Progenitor cell of endocrine pancreas (in vitro differentiated cells): ENCODE results near the gene XCR1. TPM values are rescaled to one million over a fixed set of nuclear protein-coding genes. Genes with fewer than 3 reads are reported as not detected.

Experiments
- DNase-seq: peaks from one replicate; pipeline ENCODE4 v3.0.0; 2021; ENCODE audit warnings: low spot score; ENCODE audit not compliant: unreplicated experiment
- H3K27ac Mint-ChIP-seq: 2 replicates; pipeline ENCODE4 v1.8.0; 2021; ENCODE audit warnings: mild to moderate bottlenecking, moderate library complexity, mixed read lengths
- H3K27me3 Mint-ChIP-seq: 2 replicates; pipeline ENCODE4 v1.8.0; 2021; ENCODE audit warnings: mixed read lengths
- H3K36me3 Mint-ChIP-seq: 2 replicates; pipeline ENCODE4 v1.8.0; 2022; ENCODE audit warnings: mixed read lengths; ENCODE audit not compliant: insufficient read depth
- H3K4me1 Mint-ChIP-seq: 2 replicates; pipeline ENCODE4 v1.8.0; 2021; ENCODE audit warnings: low read depth, mixed read lengths
- H3K4me3 Mint-ChIP-seq: 2 replicates; pipeline ENCODE4 v1.8.0; 2021; ENCODE audit warnings: low read depth, mild to moderate bottlenecking, moderate library complexity, mixed read lengths
- H3K9me3 Mint-ChIP-seq: 2 replicates; pipeline ENCODE4 v1.8.0; 2021; ENCODE audit warnings: low read depth, mixed read lengths
- CTCF ChIP-seq: fragments of 200-600 bp; sonication (generic); IDR thresholded peaks from one replicate; pipeline ENCODE4 v1.5.0; 2021; ENCODE audit warnings: antibody characterized with exemption, mild to moderate bottlenecking; ENCODE audit not compliant: unreplicated experiment
- total RNA-seq: library from RNA; stranded (reverse); gene quantifications from 2 replicates; pipeline ENCODE4 v1.2.1, GENCODE V29; 2021

Gene XCR1
- total RNA-seq, 1 donor from 2014 or later: not detected

GRCh38 chr3:46070595-46071093, 43.4 kb upstream of the XCR1 start:
- no peaks in the 10 kb centered on the region for H3K9me3 Mint-ChIP-seq
- H3K27me3 Mint-ChIP-seq: no peaks in the 10 kb centered on the region

GRCh38 chr3:46068501-46068900, 41.2 kb upstream of the XCR1 start:
- H3K27ac Mint-ChIP-seq: no peak overlapping the region
- DNase-seq: no peak
- no peak for TF ChIP-seq CTCF
- no peaks in the 10 kb centered on the region for H3K9me3 Mint-ChIP-seq
- H3K27me3 Mint-ChIP-seq: no peaks in the 10 kb centered on the region
- no peaks in the 10 kb centered on the region for H3K36me3 Mint-ChIP-seq
- no peaks in the 10 kb centered on the region for H3K4me1 Mint-ChIP-seq
- no peak overlapping the region for H3K4me3 Mint-ChIP-seq

More at GRCh38 chr3:46070595-46071093, 43.4 kb upstream of the XCR1 start:
- Mint-ChIP-seq H3K36me3 (no peaks in the 10 kb centered on the region), H3K4me1 (no peaks in the 10 kb centered on the region), H3K4me3 (no peak overlapping the region), H3K27ac (no peak overlapping the region)
- DNase-seq: no peak
- no peak for TF ChIP-seq CTCF

GRCh38 chr3:46067401-46067800, 40.1 kb upstream of the XCR1 start:
- Mint-ChIP-seq H3K27ac (no peak overlapping the region), H3K36me3 (no peaks in the 10 kb centered on the region), H3K4me1 (no peaks in the 10 kb centered on the region), H3K4me3 (no peak overlapping the region), H3K9me3 (no peaks in the 10 kb centered on the region), H3K27me3 (no peaks in the 10 kb centered on the region)
- TF ChIP-seq CTCF: no peak
- DNase-seq: no peak

- no peak for TF ChIP-seq CTCF
- no peaks in the 10 kb centered on the region for H3K9me3 Mint-ChIP-seq
- no peak overlapping the region for H3K27ac Mint-ChIP-seq
- DNase-seq: no peak
- H3K36me3 Mint-ChIP-seq: no peaks in the 10 kb centered on the region
- H3K4me1 Mint-ChIP-seq: no peaks in the 10 kb centered on the region
- no peak overlapping the region for H3K4me3 Mint-ChIP-seq
- no peaks in the 10 kb centered on the region for H3K27me3 Mint-ChIP-seq
These were observed 38.5 kb upstream of the XCR1 start for GRCh38 chr3:46065750-46066256.

GRCh38 chr3:46065294-46065705, 38.0 kb upstream of the XCR1 start:
- no peaks in the 10 kb centered on the region for H3K27me3 Mint-ChIP-seq
- no peak for DNase-seq

More at GRCh38 chr3:46065294-46065705, 38.0 kb upstream of the XCR1 start:
- H3K9me3 Mint-ChIP-seq: no peaks in the 10 kb centered on the region
- no peak overlapping the region for H3K4me3 Mint-ChIP-seq
- H3K27ac Mint-ChIP-seq: no peak overlapping the region
- no peaks in the 10 kb centered on the region for H3K4me1 Mint-ChIP-seq
- TF ChIP-seq CTCF: no peak
- H3K36me3 Mint-ChIP-seq: no peaks in the 10 kb centered on the region
